Parathyroid adenoma (tissue), 2 donors: Measurements from ENCODE around the gene TTF1.

Experiments used
- H2AFZ ChIP-seq: fragments of 300-600 bp; sonication (generic); one replicate; pipeline ENCODE4 v1.7.0; 2017; ENCODE audit warnings: antibody characterized with exemption, mild to moderate bottlenecking
- H3K27ac ChIP-seq: fragments of 300-600 bp; sonication (generic); one replicate; pipeline ENCODE4 v1.7.0; 2017
- H3K27me3 ChIP-seq: fragments of 300-600 bp; sonication (generic); one replicate; pipeline ENCODE4 v1.7.0; 2017; ENCODE audit warnings: low read length; ENCODE audit not compliant: control insufficient read depth, insufficient read depth
- H3K36me3 ChIP-seq: fragments of 300-600 bp; sonication (generic); one replicate; pipeline ENCODE4 v1.7.0; 2017; ENCODE audit warnings: low read length; ENCODE audit not compliant: control insufficient read depth, insufficient read depth
- H3K4me1 ChIP-seq: fragments of 300-600 bp; sonication (generic); one replicate; pipeline ENCODE4 v1.7.0; 2017; ENCODE audit warnings: control low read depth
- H3K4me2 ChIP-seq: fragments of 300-600 bp; sonication (generic); one replicate; pipeline ENCODE4 v1.7.0; 2017; ENCODE audit warnings: low read length
- H3K4me3 ChIP-seq: fragments of 300-600 bp; sonication (generic); one replicate; pipeline ENCODE4 v1.7.0; 2017; ENCODE audit warnings: low read depth, low read length
- H3K79me2 ChIP-seq: fragments of 300-600 bp; sonication (generic); one replicate; pipeline ENCODE4 v1.7.0; 2017; ENCODE audit warnings: control low read depth
- H3K9ac ChIP-seq: fragments of 300-600 bp; sonication (generic); one replicate; pipeline ENCODE4 v1.7.0; 2017; ENCODE audit warnings: mild to moderate bottlenecking
- H3K9me3 ChIP-seq: fragments of 300-600 bp; sonication (generic); one replicate; pipeline ENCODE4 v1.7.0; 2017; ENCODE audit warnings: low read length; ENCODE audit not compliant: control insufficient read depth
- TF ChIP-seq, protein P1 (sequence below): fragments of 300-600 bp; sonication (generic); IDR thresholded peaks from one replicate; pipeline ENCODE4 v1.7.0; 2017; ENCODE audit warnings: antibody characterized with exemption, mild to moderate bottlenecking
- donor health status: primary hyperparathyroidism.

The TTF1 gene

DNA sequence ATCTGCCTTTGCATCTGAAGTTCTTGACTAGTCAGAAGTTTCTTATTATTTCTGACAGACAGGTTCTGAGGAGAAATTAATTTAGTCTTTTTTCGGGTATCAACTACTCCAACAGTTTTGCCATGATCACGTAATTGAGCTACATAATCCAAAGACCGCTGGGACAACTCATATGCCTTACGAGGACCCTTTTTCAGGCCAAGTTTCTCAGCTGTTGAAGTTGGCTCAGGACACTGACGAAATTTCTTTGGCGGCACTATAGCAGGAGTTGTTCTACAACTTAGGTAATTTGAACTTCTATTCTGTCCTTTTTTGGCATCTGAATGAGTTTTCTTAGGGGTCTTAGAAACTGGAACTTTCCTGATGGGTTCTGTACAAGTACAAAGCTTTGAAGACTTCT is 79.1 kb downstream of the TTF1 start:
- no peaks in the 10 kb centered on the region for H3K36me3 ChIP-seq
- H2AFZ ChIP-seq: no peak overlapping the region
- no peaks in the 10 kb centered on the region for H3K4me1 ChIP-seq
- H3K27ac ChIP-seq: no peak overlapping the region
- no peaks in the 10 kb centered on the region for H3K9me3 ChIP-seq
- no peak overlapping the region for H3K4me2 ChIP-seq
- no peak overlapping the region for H3K4me3 ChIP-seq
- TF ChIP-seq, protein P1, sequence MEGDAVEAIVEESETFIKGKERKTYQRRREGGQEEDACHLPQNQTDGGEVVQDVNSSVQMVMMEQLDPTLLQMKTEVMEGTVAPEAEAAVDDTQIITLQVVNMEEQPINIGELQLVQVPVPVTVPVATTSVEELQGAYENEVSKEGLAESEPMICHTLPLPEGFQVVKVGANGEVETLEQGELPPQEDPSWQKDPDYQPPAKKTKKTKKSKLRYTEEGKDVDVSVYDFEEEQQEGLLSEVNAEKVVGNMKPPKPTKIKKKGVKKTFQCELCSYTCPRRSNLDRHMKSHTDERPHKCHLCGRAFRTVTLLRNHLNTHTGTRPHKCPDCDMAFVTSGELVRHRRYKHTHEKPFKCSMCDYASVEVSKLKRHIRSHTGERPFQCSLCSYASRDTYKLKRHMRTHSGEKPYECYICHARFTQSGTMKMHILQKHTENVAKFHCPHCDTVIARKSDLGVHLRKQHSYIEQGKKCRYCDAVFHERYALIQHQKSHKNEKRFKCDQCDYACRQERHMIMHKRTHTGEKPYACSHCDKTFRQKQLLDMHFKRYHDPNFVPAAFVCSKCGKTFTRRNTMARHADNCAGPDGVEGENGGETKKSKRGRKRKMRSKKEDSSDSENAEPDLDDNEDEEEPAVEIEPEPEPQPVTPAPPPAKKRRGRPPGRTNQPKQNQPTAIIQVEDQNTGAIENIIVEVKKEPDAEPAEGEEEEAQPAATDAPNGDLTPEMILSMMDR: no peak
- H3K79me2 ChIP-seq: peaks cover 2% of the 10 kb centered on the region
- H3K27me3 ChIP-seq: no peaks in the 10 kb centered on the region
- H3K9ac ChIP-seq: no peak overlapping the region
